HG02884 (cell line): ENCODE results near the gene PDLIM3.
"Not testable (repeated sequence)": the region's sequence is repeated elsewhere in the genome, so short reads cannot be mapped to it uniquely, and the experiment has no call there.

Experiments used
- ATAC-seq: cut with Tn5 transposase; IDR thresholded peaks from one replicate; pipeline ENCODE4 v1.9.1; 2021; ENCODE audit warnings: mild to moderate bottlenecking, moderate library complexity; ENCODE audit not compliant: unreplicated experiment

Gene PDLIM3

GRCh38 chr4:185554365-185555126, 19.2 kb upstream of the PDLIM3 start:
- no peak for ATAC-seq

GRCh38 chr4:185552254-185552653, 16.9 kb upstream of the PDLIM3 start:
- no peak for ATAC-seq

GRCh38 chr4:185550933-185551332, 15.6 kb upstream of the PDLIM3 start:
- ATAC-seq = no peak

GRCh38 chr4:185549095-185549639, 13.9 kb upstream of the PDLIM3 start:
- ATAC-seq = no peak

GRCh38 chr4:185548587-185548986, 13.3 kb upstream of the PDLIM3 start:
- ATAC-seq = no peak

- ATAC-seq = no peak
These were observed 11.0 kb upstream of the PDLIM3 start for GRCh38 chr4:185546335-185546734.

- ATAC-seq = no peak
These were observed 7.5 kb upstream of the PDLIM3 start for GRCh38 chr4:185542626-185543315.

GRCh38 chr4:185541251-185541727, 6.0 kb upstream of the PDLIM3 start:
- no peak for ATAC-seq

- ATAC-seq = no peak
These were observed 5.3 kb upstream of the PDLIM3 start for GRCh38 chr4:185540487-185541120.

- ATAC-seq = no peak
These were observed 4.7 kb upstream of the PDLIM3 start for GRCh38 chr4:185540040-185540439.

- ATAC-seq = no peak
These were observed 3.5 kb upstream of the PDLIM3 start for GRCh38 chr4:185538806-185539205.

- no peak for ATAC-seq
These were observed 1.1 kb upstream of the PDLIM3 start for GRCh38 chr4:185536411-185536709.

GRCh38 chr4:185535612-185536410, 504 bp upstream of the PDLIM3 start:
- ATAC-seq = no peak

- ATAC-seq = no peak
These were observed 819 bp downstream of the PDLIM3 start for GRCh38 chr4:185534511-185534865.

- ATAC-seq = no peak
These were observed 2.4 kb downstream of the PDLIM3 start for GRCh38 chr4:185532795-185533324.

GRCh38 chr4:185532293-185532692, 3.0 kb downstream of the PDLIM3 start:
- ATAC-seq = no peak

- ATAC-seq = not testable (repeated sequence)
These were observed 3.7 kb downstream of the PDLIM3 start for GRCh38 chr4:185531654-185532053.

GRCh38 chr4:185529413-185529812, 5.9 kb downstream of the PDLIM3 start:
- ATAC-seq = no peak

- ATAC-seq = no peak
These were observed 10.1 kb downstream of the PDLIM3 start for GRCh38 chr4:185524888-185525863.

GRCh38 chr4:185523862-185524261, 11.4 kb downstream of the PDLIM3 start:
- ATAC-seq = no peak
